CD4-positive, alpha-beta T cell treated with Interleukin-17A for 4 hours (primary cell): ENCODE data around the gene DGUOK.

Experiments
- DNase-seq: peaks from one replicate; pipeline ENCODE4 v3.0.0-alpha.2; 2020; ENCODE audit warnings: mixed read lengths

DGUOK gene

DNA sequence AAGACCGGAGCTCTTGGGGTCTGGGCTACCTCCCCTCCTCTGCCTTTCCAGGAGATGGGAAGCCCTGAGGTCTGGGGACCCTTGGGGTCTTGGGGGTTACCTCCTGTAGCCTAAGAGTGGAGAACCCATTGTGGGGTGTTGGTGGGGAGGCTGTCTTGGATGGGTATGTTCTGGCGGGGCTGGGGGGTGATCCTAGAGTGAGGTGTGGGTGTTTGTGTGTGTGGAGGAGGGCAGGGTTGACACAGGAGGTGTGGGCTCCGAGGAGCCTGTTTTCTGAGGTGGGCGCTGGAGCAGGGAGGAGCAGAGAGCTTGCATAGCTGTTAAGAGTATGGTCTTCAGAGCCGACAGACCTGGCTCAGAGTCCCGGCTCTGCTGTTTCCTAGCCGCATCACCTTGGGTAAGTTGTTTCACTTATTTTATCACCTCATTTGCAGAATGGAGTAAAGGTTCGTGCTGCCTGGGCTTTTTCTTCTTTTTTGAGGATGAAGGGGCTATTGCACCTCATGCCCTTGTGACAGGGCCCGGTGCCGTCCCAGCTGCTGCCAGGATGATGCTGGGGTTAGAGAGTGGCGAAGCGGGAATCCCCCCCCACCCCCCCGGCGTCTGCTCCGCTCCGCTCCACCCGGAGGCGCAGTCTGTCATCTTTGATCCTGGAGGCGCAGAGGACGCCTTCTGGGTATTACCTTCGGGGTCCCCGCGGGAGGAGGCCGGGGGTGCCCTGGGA, 75.3 kb downstream of the DGUOK start:
- no peak for DNase-seq

GRCh38 chr2:74002505-74003421, 76.1 kb downstream of the DGUOK start:
- DNase-seq: peak; percentile 88

DNA sequence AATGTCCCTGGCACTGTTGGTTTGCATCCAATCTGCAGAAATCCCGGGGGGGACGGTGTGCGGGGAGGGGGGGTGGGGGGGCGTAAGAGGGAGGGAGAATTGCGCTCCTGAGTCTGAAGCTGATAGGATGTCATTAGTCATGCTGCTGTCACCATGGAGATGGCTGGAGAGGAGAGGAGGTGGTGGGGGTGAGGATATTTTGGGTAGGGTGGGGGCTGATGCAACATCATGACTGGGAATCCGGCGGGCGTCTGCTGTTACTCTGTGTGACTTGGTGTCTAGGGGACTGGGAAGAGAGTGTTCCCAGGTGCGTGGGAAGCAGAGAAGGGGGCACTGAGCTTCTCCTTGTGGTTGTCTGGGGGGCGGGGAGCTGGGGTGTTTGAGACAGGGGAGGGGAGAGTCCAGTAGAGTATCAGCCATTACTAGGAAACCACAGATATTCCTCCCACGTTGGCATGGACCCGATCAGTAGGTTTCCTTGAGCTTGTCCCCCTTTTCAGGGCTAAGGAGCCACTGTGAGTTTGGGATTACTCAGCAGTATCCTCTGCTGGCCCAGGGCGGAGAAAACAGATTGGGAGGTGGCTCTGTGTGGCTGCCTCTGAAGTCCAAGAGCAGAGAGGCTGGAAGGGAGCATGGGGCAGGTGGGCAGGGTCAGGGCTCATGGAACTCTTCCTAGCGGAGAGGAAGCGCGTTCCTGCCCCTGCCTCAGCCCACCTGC, 77.0 kb downstream of the DGUOK start:
- no peak for DNase-seq

- no peak for DNase-seq
These were observed 77.8 kb downstream of the DGUOK start for GRCh38 chr2:74004212-74005182.

DNA sequence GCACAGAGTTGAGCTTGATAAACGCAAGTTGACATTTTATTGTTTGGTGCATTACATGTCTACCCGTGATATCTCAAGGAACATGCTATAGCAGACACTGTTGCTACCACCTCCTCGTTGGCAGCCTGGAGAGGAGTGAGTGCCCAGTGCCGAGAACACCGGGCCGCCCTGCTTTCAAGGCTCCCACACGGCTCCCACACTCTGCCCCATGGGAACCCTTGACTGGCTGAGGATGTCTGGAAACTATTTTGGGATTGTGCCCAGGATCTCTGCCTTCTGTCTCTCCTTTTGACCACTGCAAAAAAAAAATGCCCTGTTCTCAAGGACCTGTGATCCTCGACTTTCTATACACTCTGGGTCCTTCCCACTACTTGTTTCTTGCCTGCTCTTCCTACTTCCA, 79.1 kb downstream of the DGUOK start:
- no peak for DNase-seq

- DNase-seq: no peak
These were observed 79.8 kb downstream of the DGUOK start for GRCh38 chr2:74006459-74006858.

DNA sequence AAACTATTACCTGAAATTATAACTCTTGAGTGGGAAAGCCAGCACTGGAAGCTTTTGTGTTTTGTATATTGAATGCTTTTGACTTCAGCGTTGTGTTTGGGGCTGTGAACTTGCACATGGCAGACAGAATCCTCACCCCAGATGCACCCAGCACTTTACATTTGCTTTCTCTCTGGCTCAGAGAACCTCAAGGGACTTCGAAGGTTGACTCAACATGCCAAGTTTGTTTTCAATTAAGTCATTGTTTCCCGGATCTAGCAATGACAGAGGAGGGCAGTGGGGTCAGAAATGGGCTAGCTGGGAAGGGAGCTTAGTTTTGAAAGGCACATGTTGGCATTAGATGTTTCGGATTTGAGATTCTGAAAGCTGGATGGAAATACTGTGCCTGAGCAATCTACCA, 80.4 kb downstream of the DGUOK start:
- DNase-seq: no peak

- DNase-seq: no peak
These were observed 81.0 kb downstream of the DGUOK start for GRCh38 chr2:74007711-74008110.
